Uterus (tissue), 4 donors: ENCODE measurements around the gene ST3GAL2. TPM values are rescaled to one million over a fixed set of nuclear protein-coding genes. Genes with fewer than 3 reads are reported as not detected.
"Not testable (repeated sequence)": the region's sequence is repeated elsewhere in the genome, so short reads cannot be mapped to it uniquely, and the experiment has no call there.

ENCODE experiments used
- DNase-seq, 2 donors: peaks; one replicate each; pipeline ENCODE4 v3.0.0-alpha.2; 2019 to 2020
- H3K27ac ChIP-seq, 2 donors: fragments of 200-600 bp; sonication (generic); 1 replicate in 1 of 2; 2 replicates in 1 of 2; pipeline ENCODE4 v1.5.1; 2016 to 2018
- H3K27me3 ChIP-seq, 2 donors: fragments of 200-600 bp; sonication (generic); one replicate each; pipeline ENCODE4 v1.5.1; 2018 to 2019; ENCODE audit warnings: control low read depth in 1 of 2
- H3K36me3 ChIP-seq, 2 donors: fragments of 200-600 bp; sonication (generic); one replicate each; pipeline ENCODE4 v1.5.1; 2019; ENCODE audit warnings: control low read depth in 1 of 2
- H3K4me1 ChIP-seq, 2 donors: fragments of 200-600 bp; sonication (generic); one replicate each; pipeline ENCODE4 v1.5.1; 2018 to 2019; ENCODE audit warnings: control low read depth in 1 of 2
- H3K4me3 ChIP-seq, 2 donors: fragments of 200-600 bp; sonication (generic); 1 replicate in 1 of 2; 2 replicates in 1 of 2; pipeline ENCODE4 v1.5.1; 2018 to 2019; ENCODE audit warnings: mild to moderate bottlenecking in 1 of 2
- H3K9me3 ChIP-seq, 2 donors: fragments of 200-600 bp; sonication (generic); one replicate each; pipeline ENCODE4 v1.5.1; 2019; ENCODE audit warnings: control low read depth in 1 of 2
- POLR2A ChIP-seq, 2 donors: fragments of 450-650 bp; IDR thresholded peaks; one replicate each; pipeline ENCODE4 v1.6.1; 2016; ENCODE audit warnings: antibody characterized with exemption in 2 of 2, mild to moderate bottlenecking in 1 of 2, moderate library complexity in 1 of 2
- intact Hi-C: fragments of 100-400 bp; cut with DNase I; formaldehyde crosslinking; loops from one replicate; pipeline ENCODE4 v1.15.1; 2023; ENCODE audit warnings: low total_unique reads
- total RNA-seq, 4 donors: library from RNA; depleted of rRNA in 3 of 4; stranded (reverse); fragments of >200 nt in 3 of 4; gene quantifications; one replicate each; pipeline versions ENCODE4 v1.1.0 to v1.2.4, GENCODE V29; 2014 to 2023
- TF ChIP-seq, protein P1 (sequence below), 4 experiments: fragments of 200-600 bp in 2 of 4; fragments of 450-650 bp in 2 of 4; sonication (generic) in 2 of 4; IDR thresholded peaks; one replicate each; pipeline ENCODE4 v1.5.1; 2016 to 2019; ENCODE audit warnings: antibody characterized with exemption in 4 of 4, mild to moderate bottlenecking in 2 of 4, moderate library complexity in 1 of 4
- donor health status: DM: yes; HTN: yes; CAD: no.

Gene ST3GAL2
- total RNA-seq, 4 donors from 2014 or later = 6.2 to 57.9 (median 27.5) TPM

- H3K36me3 ChIP-seq = no peaks in the 10 kb centered on the region
- H3K4me1 ChIP-seq = peaks cover 0 to 4% of the 10 kb centered on the region in 2 donors
- H3K27me3 ChIP-seq = no peaks in the 10 kb centered on the region
- H3K27ac ChIP-seq = no peak overlapping the region
- H3K9me3 ChIP-seq = no peaks in the 10 kb centered on the region
- no peak for DNase-seq
- TF ChIP-seq POLR2A (IDR thresholded peaks at IDR 0.05) = no peak
- TF ChIP-seq, protein P1, sequence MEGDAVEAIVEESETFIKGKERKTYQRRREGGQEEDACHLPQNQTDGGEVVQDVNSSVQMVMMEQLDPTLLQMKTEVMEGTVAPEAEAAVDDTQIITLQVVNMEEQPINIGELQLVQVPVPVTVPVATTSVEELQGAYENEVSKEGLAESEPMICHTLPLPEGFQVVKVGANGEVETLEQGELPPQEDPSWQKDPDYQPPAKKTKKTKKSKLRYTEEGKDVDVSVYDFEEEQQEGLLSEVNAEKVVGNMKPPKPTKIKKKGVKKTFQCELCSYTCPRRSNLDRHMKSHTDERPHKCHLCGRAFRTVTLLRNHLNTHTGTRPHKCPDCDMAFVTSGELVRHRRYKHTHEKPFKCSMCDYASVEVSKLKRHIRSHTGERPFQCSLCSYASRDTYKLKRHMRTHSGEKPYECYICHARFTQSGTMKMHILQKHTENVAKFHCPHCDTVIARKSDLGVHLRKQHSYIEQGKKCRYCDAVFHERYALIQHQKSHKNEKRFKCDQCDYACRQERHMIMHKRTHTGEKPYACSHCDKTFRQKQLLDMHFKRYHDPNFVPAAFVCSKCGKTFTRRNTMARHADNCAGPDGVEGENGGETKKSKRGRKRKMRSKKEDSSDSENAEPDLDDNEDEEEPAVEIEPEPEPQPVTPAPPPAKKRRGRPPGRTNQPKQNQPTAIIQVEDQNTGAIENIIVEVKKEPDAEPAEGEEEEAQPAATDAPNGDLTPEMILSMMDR (IDR thresholded peaks at IDR 0.05) = no peak
- intact Hi-C loops = no loop called here
- H3K4me3 ChIP-seq = no peak overlapping the region
Observed at GRCh38 chr16:70455910-70456309, 17.0 kb upstream of the ST3GAL2 start.

- H3K36me3 ChIP-seq = no peaks in the 10 kb centered on the region
- intact Hi-C loops = no loop called here
- peak; percentile 65 to 71 for DNase-seq
Observed at GRCh38 chr16:70454222-70455034, 15.5 kb upstream of the ST3GAL2 start, which contains the start of gene FCSK. FCSK (plus strand) TSS chr16:70454595; CDS start chr16:70463191, 8,596 bp downstream.

DNA sequence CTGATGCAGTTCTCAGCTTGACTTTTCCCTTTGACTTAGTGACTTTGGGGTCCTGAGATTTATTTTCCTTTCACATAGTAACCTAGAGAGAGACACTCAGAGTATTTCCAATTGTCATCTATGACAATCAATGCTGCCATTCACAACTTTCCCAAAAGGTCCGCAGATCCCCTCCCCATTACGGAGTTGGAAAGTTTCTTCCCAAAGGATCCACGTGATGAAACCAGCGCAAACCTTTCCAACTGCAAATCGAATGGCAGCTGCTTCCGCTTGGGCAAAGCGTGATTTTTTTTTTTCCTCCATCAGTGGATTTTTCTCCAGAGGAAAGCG lies 15.0 kb upstream of the ST3GAL2 start:
- TF ChIP-seq POLR2A (IDR thresholded peaks at IDR 0.05) = no peak
- TF ChIP-seq, protein P1 (IDR thresholded peaks at IDR 0.05) = no peak

More at GRCh38 chr16:70454222-70455034, 15.5 kb upstream of the ST3GAL2 start, which contains the start of gene FCSK:
- peak within 1 kb of the TSS; percentile 93 to 96 for H3K27ac ChIP-seq
- TF ChIP-seq POLR2A (IDR thresholded peaks at IDR 0.05) = peak in 1 of 2 donors; percentile 37
- TF ChIP-seq, protein P1 (IDR thresholded peaks at IDR 0.05) = no peak
- no peaks in the 10 kb centered on the region for H3K27me3 ChIP-seq
- H3K9me3 ChIP-seq = no peaks in the 10 kb centered on the region
- H3K4me1 ChIP-seq = peaks cover 0 to 4% of the 10 kb centered on the region in 2 donors
- peak within 1 kb of the TSS; percentile 79 to 83 for H3K4me3 ChIP-seq

DNA sequence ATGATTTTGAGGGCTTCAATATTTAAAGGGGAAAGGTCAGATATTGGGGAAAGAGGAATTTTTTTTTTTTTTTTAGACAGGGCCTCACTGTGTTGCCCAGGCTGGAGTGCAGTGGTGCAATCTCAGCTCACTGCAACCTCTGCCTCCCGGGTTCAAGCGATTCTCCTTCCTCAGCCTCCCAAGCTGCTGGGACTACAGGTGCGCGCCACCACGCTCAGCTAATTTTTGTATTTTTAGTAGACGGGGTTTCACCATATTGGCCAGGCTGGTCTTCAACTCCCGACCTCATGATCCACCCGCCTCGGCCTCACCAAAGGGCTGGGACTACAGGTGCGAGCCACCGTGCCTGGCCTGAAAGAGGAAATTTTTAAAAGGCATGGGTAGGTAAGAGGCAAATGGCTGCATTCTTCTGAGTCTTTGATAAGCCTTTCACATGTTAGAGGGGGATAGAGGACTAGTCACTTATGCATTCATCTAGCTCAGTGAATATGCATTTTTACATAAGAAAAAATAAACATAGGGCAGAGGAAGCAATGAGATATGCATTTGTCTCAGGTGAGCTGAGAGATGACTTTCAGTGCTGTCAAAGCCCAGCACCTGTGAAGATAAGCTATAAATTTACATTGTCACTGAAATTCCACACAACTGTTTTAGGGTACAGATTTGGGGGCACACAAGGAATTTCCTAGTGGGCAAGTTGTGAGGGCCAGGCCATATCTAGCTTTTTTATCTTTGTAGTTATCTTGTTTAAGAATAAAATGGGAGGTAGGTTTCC lies 14.4 kb upstream of the ST3GAL2 start:
- DNase-seq = no peak
- Histone ChIP-seq H3K27ac (peak overlapping the region; percentile 93 to 96), H3K4me3 (peak overlapping the region in 1 of 2 donors; percentile 83), H3K4me1 (peaks cover 0 to 4% of the 10 kb centered on the region in 2 donors), H3K36me3 (no peaks in the 10 kb centered on the region), H3K27me3 (no peaks in the 10 kb centered on the region), H3K9me3 (no peaks in the 10 kb centered on the region)
- intact Hi-C loops = no loop called here
- TF ChIP-seq POLR2A (IDR thresholded peaks at IDR 0.05) = no peak
- TF ChIP-seq, protein P1 (IDR thresholded peaks at IDR 0.05) = no peak

More for the DNA sequence above, 15.0 kb upstream of the ST3GAL2 start:
- Histone ChIP-seq H3K27me3 (no peaks in the 10 kb centered on the region), H3K4me1 (peaks cover 0 to 4% of the 10 kb centered on the region in 2 donors), H3K36me3 (no peaks in the 10 kb centered on the region), H3K4me3 (peak overlapping the region; percentile 79 to 83), H3K9me3 (no peaks in the 10 kb centered on the region), H3K27ac (peak overlapping the region; percentile 93 to 96)
- no peak for DNase-seq
- intact Hi-C loops = no loop called here

DNA sequence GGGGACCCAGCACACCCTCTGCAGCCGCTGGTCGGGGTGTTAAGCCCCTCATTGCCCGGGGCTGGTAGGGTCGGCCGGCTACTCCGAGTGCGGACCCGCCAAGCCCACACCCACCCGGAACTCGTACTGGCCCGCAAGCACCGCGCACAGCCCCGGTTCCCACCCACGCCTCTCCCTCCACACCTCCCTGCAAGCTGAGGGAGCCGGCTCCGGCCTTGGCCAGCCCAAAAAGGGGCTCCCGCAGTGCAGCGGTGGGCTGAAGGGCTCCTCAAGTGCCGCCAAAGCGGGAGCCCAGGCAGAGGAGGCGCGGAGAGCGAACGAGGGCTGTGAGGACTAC lies 12.1 kb upstream of the ST3GAL2 start:
- H3K9me3 ChIP-seq, intact Hi-C loops, H3K27ac ChIP-seq, H3K4me1 ChIP-seq, DNase-seq, H3K36me3 ChIP-seq, H3K27me3 ChIP-seq: not testable (repeated sequence)
- peak overlapping the region in 1 of 2 donors; percentile 10 for H3K4me3 ChIP-seq

- H3K36me3 ChIP-seq, H3K27ac ChIP-seq, H3K27me3 ChIP-seq, H3K9me3 ChIP-seq, intact Hi-C loops, H3K4me1 ChIP-seq, DNase-seq: not testable (repeated sequence)
- peak overlapping the region in 1 of 2 donors; percentile 10 for H3K4me3 ChIP-seq
Observed at GRCh38 chr16:70450142-70451003, 11.5 kb upstream of the ST3GAL2 start.
